SU-DHL-6 (cell line): ENCODE data around the gene SEMG1.

Experiments
- H2AFZ ChIP-seq: fragments of 200-600 bp; sonication (generic); 2 replicates; pipeline ENCODE4 v1.6.1; 2014; ENCODE audit warnings: low read depth, mild to moderate bottlenecking, moderate library complexity, mixed read lengths, antibody characterized with exemption, low read length; ENCODE audit not compliant: severe bottlenecking
- H3F3A ChIP-seq: fragments of 200-600 bp; shearing (Covaris generic); 2 replicates; pipeline ENCODE4 v1.6.0; 2016; ENCODE audit warnings: antibody characterized with exemption, mild to moderate bottlenecking; ENCODE audit not compliant: insufficient read depth
- H3K27ac ChIP-seq: fragments of 200-600 bp; sonication (generic); 2 replicates; pipeline ENCODE4 v1.5.1; 2016; ENCODE audit warnings: low read depth, mild to moderate bottlenecking, low read length, moderate library complexity, mixed read lengths
- H3K27me3 ChIP-seq: fragments of 200-600 bp; sonication (generic), shearing (Covaris generic); 2 replicates; pipeline ENCODE4 v1.6.0; 2014; ENCODE audit warnings: mild to moderate bottlenecking, low read length
- H3K36me3 ChIP-seq: fragments of 200-600 bp; sonication (generic); 2 replicates; pipeline ENCODE4 v1.6.1; 2014; ENCODE audit warnings: mild to moderate bottlenecking, low read length, mixed read lengths
- H3K4me2 ChIP-seq: fragments of 300-600, 200-600 bp; shearing (Covaris generic), sonication (generic); 2 replicates; pipeline ENCODE4 v1.6.0; 2014; ENCODE audit warnings: low read length, low read depth, mild to moderate bottlenecking; ENCODE audit not compliant: poor library complexity, severe bottlenecking
- H3K4me3 ChIP-seq: fragments of 200-600 bp; sonication (generic); 2 replicates; pipeline ENCODE4 v1.5.1; 2014; ENCODE audit warnings: antibody characterized with exemption, low read length, mild to moderate bottlenecking, mixed read lengths; ENCODE audit not compliant: insufficient read depth, poor library complexity, severe bottlenecking
- H3K79me2 ChIP-seq: fragments of 200-600 bp; sonication (generic); 2 replicates; pipeline ENCODE4 v1.6.1; 2014; ENCODE audit warnings: mild to moderate bottlenecking, low read length, moderate library complexity; ENCODE audit not compliant: insufficient read depth
- H3K9ac ChIP-seq: fragments of 200-600 bp; sonication (generic); 2 replicates; pipeline ENCODE4 v1.7.0; 2014; ENCODE audit warnings: mild to moderate bottlenecking, low read length
- H3K9me2 ChIP-seq: fragments of 200-600 bp; sonication (generic); replicated peaks from 2 replicates; pipeline ENCODE4 v1.6.1; 2014; ENCODE audit warnings: low read length; ENCODE audit not compliant: insufficient read depth
- H3K9me3 ChIP-seq: fragments of 200-600 bp; sonication (generic); 2 replicates; pipeline ENCODE4 v1.6.1; 2014; ENCODE audit warnings: low read length, mixed read lengths; ENCODE audit not compliant: insufficient read depth
- H4K20me1 ChIP-seq: fragments of 200-600 bp; sonication (generic); 2 replicates; pipeline ENCODE4 v1.6.1; 2014; ENCODE audit warnings: low read depth, mild to moderate bottlenecking, antibody characterized with exemption, low read length, moderate library complexity, mixed read lengths
- CTCF ChIP-seq: fragments of 200-600 bp; sonication (generic); IDR thresholded peaks from one replicate; pipeline ENCODE4 v1.5.1; 2017; ENCODE audit warnings: antibody characterized with exemption, mild to moderate bottlenecking, low read length, moderate library complexity; ENCODE audit not compliant: insufficient read depth, poor library complexity, severe bottlenecking
- EZH2phosphoT487 ChIP-seq: fragments of 200-600 bp; sonication (generic), shearing (Covaris generic); conservative IDR thresholded peaks from 2 replicates; pipeline ENCODE4 v1.6.1; 2018; ENCODE audit warnings: mild to moderate bottlenecking, antibody characterized with exemption, low read length, moderate library complexity, mixed read lengths

SEMG1 gene

GRCh38 chr20:45176526-45177267 lies 30.1 kb upstream of the SEMG1 start:
- Histone ChIP-seq H2AFZ (no peak overlapping the region), H3K4me2 (no peak overlapping the region), H3K9ac (no peak overlapping the region), H3K9me2 (no peaks in the 10 kb centered on the region), H3K36me3 (no peaks in the 10 kb centered on the region), H3K4me3 (no peak overlapping the region), H3K27me3 (no peaks in the 10 kb centered on the region), H3K27ac (no peak overlapping the region), H3F3A (no peaks in the 10 kb centered on the region), H3K79me2 (no peaks in the 10 kb centered on the region), H3K9me3 (no peaks in the 10 kb centered on the region), H4K20me1 (no peaks in the 10 kb centered on the region)
- TF ChIP-seq EZH2phosphoT487 (no peak), CTCF (no peak)

GRCh38 chr20:45179166-45179565 lies 27.7 kb upstream of the SEMG1 start:
- TF ChIP-seq CTCF, result no peak
- TF ChIP-seq EZH2phosphoT487, result no peak
- H3K36me3 ChIP-seq, result no peaks in the 10 kb centered on the region
- no peak overlapping the region for H3K4me2 ChIP-seq
- no peak overlapping the region for H3K27ac ChIP-seq
- no peaks in the 10 kb centered on the region for H3K79me2 ChIP-seq
- H3F3A ChIP-seq, result no peaks in the 10 kb centered on the region
- H2AFZ ChIP-seq, result no peak overlapping the region
- no peaks in the 10 kb centered on the region for H3K9me2 ChIP-seq
- no peaks in the 10 kb centered on the region for H3K27me3 ChIP-seq
- no peaks in the 10 kb centered on the region for H3K9me3 ChIP-seq
- H3K9ac ChIP-seq, result no peak overlapping the region
- no peaks in the 10 kb centered on the region for H4K20me1 ChIP-seq
- H3K4me3 ChIP-seq, result no peak overlapping the region

- Histone ChIP-seq H3K27ac (no peak overlapping the region), H3K36me3 (no peaks in the 10 kb centered on the region), H3F3A (no peaks in the 10 kb centered on the region), H3K9me2 (no peaks in the 10 kb centered on the region), H3K9ac (no peak overlapping the region), H4K20me1 (no peaks in the 10 kb centered on the region), H3K4me2 (no peak overlapping the region), H3K4me3 (no peak overlapping the region), H3K27me3 (no peaks in the 10 kb centered on the region), H3K79me2 (no peaks in the 10 kb centered on the region), H2AFZ (no peak overlapping the region), H3K9me3 (no peaks in the 10 kb centered on the region)
- TF ChIP-seq CTCF (no peak), EZH2phosphoT487 (no peak)
Observed at GRCh38 chr20:45181639-45182038, 25.2 kb upstream of the SEMG1 start.
